HuH-7.5 (cell line): ENCODE data around the gene KCNH6.

Experiments used
- DNase-seq: peaks from one replicate; pipeline ENCODE4 v3.0.0; 2011; ENCODE audit warnings: low spot score

KCNH6 gene

DNA sequence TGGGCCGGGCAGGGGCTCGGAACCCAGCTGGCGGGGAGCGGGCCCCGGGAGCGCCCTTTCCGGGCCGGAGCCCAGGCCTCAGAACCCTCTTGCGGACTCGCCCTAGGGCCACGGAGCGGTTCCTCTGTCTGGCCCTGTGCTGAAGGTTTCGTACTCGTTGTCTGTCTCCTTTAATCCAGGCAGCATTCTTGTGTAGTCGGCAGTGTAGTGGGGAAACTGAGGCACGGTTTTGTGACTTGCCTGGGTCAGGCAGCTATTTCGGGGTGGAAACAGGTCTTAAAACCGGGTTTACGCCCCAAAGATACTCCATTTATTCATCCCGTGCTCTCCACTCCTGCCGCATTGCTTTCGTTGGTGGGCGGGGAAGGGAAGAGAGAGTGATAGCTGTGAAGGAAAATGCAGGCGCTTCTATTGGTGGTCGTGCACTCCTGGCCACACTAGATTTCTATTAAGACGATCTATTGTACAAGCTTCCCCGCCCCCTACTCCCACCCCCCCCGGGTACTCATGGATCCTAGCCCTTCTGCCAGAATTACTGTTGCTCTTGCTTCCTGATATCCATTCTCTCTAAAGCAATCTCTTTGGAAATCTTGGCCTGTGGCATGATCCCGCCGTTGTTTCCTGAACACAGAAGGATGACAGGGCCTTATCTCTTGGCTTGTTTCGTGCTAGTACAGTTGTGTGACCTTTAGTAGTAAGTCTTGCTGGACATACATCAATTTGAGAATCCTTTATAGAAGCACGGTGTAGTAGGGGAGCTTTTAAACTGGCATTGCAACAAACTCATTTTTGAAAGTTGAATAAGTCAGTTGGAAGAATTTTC is 27.9 kb downstream of the KCNH6 start:
- no peak for DNase-seq

- DNase-seq, result no peak
Measured at GRCh38 chr17:63552211-63552610, 29.1 kb downstream of the KCNH6 start.

DNA sequence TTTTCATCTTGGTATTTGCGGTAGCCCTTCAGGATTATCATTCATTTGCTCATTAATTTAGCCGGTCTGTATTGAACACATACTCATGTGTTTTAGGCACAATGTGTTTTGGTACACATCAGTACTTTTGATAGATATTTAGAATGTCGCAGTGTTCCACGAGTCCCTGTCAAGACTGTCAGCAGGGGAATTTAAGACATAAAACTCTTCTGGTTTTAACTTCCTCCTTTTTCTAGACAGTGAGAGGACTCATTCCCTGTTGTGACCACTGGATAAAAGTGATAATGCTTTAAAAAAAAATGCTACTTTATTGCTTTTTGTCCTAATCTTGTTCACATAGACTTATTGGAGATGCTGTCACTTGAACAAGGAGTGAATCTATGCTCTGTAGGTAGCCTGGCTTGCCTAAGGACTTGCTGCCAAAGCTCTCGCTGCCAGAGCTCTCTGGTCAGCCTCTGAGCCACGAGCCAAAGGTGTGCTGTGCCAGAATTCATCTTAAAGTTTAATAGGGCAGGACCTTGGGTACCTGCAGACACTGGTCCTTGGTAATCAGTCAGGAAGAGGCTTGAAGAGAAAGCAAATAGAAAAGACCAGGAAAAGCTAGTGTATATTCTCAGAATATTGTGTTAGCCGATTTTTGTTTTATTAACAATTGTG is 32.5 kb downstream of the KCNH6 start:
- DNase-seq, result no peak

GRCh38 chr17:63557416-63557815 is 34.3 kb downstream of the KCNH6 start:
- DNase-seq, result no peak

- DNase-seq, result no peak
Measured at GRCh38 chr17:63558441-63558840, 35.3 kb downstream of the KCNH6 start.

DNA sequence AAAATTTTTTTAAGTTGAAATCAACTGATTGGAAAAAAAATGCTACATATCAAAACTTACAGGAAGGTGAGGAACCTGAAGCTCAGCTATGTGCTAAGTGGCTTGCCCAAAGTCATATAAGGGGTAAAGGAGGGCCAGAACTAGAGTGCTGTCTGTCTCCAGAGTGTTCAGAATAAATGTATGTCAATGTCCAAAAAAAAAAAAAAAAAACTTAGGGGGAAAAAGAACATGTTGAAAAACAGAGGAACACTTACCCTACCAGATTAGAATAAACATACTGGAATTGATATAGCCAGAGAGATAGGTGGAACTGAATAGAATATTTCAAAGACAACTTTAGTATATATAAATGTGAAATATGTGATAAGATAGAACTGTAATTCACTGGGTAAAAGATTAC is 38.7 kb downstream of the KCNH6 start:
- no peak for DNase-seq

DNA sequence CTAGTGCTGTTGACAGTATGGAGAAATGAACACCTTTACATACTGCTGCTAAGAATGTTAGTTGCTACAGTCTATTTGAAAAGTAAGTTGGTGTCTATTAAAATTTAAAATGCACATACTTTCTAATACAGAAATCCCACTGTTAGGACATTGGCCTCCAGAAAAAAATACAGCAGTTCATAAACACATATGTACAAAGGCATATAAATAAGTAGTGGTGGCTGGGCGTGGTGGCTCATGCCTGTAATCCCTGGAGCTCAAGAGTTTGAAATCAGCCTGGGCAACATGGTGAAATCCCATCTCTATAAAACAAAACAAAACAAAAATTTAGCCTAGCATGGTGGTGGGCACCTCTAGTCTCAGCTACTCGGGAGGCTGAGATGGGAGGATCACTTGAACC is 40.2 kb downstream of the KCNH6 start:
- no peak for DNase-seq

DNA sequence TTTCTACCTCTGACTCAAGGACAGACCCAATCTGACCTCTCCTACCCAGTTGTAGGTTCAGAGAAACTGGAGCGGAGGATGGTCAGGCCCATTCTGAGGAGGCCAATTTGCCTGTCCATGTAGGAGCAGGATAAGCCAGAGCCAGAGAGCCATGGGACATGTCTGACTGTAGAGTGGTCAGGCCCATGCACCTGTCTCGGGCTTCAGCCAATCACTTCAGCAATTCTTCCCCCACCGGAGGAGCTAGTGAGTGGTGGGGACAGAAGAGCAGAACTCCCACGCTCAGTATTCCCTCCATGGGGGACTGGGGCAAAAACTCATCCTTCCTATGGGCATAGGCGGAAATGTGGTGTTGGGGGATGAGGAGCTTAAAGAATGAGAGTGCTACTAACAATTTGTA is 41.4 kb downstream of the KCNH6 start:
- no peak for DNase-seq

GRCh38 chr17:63567229-63567628 is 44.1 kb downstream of the KCNH6 start:
- DNase-seq, result no peak

DNA sequence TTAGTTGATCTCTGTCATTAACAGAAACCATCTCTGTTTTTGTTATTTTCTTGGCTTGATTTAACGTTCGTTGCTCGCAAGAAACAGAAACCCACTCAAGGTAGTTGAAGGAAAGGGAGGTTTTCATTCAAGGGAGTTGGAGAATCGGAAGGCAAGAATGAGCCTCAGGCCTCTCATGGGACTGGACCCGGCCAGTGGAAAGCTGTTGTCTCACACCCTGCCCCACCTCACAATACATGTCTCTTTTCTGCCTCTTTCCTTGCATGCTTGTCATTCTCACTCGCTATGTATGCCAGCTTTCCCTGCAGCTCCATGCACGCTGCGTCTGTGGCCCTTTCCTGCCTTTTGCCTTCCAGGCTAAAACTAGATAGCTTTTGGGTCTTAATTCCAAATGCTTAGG is 45.4 kb downstream of the KCNH6 start:
- DNase-seq, result no peak

DNA sequence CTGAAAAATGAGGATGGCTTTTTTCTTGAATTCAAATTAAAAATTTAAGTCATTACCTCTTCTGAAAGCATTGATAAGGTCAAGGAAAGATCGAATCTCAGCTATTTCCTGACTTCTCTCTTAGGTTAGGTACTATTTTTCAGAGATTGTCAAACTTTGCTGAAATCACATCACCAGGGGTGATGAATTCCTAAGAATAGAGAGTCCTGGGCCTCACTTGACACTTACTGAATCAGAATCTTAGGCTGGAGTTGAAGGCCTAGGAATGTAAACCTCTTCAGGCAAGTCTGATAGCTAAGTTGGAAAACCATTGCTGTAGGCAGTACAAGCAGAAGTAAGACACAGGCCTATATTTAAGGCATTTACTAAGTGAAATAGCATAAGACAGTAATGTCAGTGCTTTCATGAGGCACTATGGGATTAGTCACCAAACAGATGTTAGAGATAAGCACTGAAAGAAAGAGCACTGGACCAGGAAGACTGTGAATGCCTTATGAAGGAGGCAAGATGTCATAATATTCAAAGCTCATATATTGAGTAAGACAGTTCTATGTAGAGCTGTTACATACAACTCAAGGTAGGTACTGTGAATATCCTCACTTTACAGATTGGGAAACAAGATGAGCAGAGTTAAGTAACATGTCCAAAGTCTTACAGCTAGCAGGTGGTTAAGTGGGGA is 48.6 kb downstream of the KCNH6 start:
- DNase-seq, result no peak

DNA sequence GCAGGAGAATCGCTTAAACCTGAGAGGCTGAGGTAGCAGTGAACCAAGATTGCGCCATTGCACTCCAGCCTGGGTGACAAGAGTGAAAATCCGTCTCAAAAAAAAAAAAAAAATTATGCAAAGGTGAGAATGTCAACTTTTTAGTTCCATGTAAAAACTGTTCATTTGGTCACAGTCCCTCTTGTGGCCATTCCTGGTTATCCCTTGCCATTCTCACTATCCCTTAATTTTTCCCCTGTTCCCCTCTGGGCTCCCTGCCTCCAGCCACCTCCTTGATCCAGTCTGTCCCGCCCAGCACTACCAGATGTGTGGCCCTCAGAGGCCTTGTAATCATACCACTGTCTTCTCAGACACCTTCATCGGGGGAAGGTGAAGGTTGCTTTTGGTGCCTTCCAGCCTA is 50.5 kb downstream of the KCNH6 start:
- no peak for DNase-seq

DNA sequence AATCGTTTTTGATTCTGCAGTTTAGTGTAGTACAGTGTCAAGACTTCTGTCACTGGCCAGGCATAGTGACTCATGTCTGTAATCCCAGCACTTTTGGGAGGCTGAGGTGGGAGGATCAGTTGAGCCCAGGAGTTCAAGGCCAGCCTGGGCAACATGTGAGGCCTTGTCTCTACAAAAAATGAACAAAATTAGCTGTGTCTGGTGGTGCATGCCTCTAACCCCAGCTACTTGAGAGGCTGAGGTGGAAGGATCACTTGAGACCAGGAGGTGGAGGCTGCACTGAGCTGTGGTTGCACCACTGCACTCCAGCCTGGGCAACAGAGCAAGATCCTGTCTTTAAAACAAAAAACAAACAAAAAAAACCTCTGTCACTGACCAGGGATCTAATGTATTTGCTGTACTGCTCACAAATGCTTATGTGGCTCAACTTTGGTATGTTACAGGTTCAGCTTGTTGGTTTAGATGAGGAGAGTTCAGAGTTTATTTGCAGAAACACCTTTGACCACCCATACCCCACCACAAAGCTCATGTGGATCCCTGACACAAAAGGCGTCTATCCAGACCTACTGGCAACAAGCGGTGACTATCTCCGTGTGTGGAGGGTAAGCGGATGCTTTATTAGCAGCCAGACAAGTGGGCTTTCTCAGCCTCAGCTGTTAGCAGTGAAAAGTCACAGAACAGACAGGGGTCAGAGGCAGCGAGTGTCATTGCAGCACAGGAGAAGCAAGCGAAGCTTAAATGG is 55.0 kb downstream of the KCNH6 start:
- DNase-seq, result no peak

DNA sequence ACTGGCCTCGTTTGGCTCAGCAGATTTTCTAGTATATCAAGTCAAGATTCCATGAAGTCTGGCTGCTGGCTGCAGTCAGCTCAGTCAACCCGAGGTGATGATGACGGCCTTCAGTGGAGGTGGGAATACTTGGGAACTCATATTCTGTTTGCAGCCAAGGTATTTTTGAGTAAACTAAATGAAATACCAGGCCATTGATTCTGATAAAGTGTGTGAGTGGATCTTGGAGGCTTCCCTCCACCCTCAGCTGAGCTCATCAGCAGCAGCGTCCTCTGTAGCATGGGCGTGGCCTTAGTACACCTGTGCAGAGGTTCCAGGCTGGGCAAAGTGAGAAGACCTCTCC is 55.6 kb downstream of the KCNH6 start:
- no peak for DNase-seq

DNA sequence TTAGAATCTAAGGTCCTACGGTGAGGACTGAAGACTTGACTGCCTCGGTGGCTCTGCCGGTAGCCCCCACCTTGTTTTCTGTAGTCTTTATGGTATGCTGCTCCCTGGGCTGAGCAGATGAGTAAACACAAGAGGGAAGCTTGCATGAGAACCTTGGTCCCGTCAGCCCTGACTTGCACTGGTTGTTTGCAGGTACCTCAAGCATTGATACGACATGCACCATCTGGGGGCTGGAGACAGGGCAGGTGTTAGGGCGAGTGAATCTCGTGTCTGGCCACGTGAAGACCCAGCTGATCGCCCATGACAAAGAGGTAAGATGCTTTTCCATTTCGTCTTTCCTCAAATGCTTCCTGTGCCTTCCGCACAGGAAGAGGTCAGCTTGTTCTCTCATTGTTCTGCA is 56.5 kb downstream of the KCNH6 start:
- DNase-seq, result no peak

GRCh38 chr17:63587770-63588169 is 64.6 kb downstream of the KCNH6 start:
- no peak for DNase-seq

GRCh38 chr17:63588797-63589196 is 65.6 kb downstream of the KCNH6 start:
- no peak for DNase-seq

DNA sequence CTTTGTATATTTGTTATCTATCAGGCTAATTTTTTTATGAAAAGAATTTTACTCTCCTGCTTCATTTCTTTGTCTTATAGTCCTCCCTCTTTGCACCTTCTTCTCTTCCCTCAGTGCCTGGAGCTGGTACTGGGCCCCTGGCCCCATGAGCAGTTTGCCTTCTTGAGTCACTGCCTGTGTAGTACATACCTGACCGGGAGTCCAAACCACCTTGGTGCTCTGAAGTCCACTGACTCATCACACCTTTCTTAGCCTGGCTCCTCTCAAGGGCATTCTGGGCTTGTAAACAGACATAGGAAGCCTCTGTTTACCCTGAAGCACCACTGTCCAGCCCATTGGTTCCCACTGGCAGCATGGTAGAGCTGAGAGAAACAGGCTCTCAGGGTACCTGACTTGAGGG is 66.5 kb downstream of the KCNH6 start:
- no peak for DNase-seq

GRCh38 chr17:63592797-63593196 is 69.6 kb downstream of the KCNH6 start:
- no peak for DNase-seq

- no peak for DNase-seq
Measured at GRCh38 chr17:63595132-63595531, 72.0 kb downstream of the KCNH6 start.
